Kidney (tissue), 22 donors: Measurements from ENCODE around the gene NLRP7. TPM values are rescaled to one million over a fixed set of nuclear protein-coding genes. Genes with fewer than 3 reads are reported as not detected.
"Not testable (repeated sequence)": the region's sequence is repeated elsewhere in the genome, so short reads cannot be mapped to it uniquely, and the experiment has no call there.

ENCODE experiments used
- DNase-seq, 5 donors: peaks; one replicate each; pipeline ENCODE4 v3.0.0-alpha.2; 2013 to 2020
- FAIRE-seq: peaks from 2 replicates; lab custom pipeline; 2012; peaks lifted over from hg19 to GRCh38; lab: Jason Lieb, UNC
- H3K27ac ChIP-seq, 2 donors: one replicate each; pipeline ENCODE4 v1.7.0; 2013; ENCODE audit warnings: low read depth in 2 of 2, low read length in 2 of 2, inconsistent platforms in 1 of 2
- H3K27me3 ChIP-seq: one replicate; pipeline ENCODE4 v1.7.1; 2013; ENCODE audit warnings: low read length, inconsistent platforms; ENCODE audit not compliant: control insufficient read depth, insufficient read depth
- H3K36me3 ChIP-seq, 3 donors: one replicate each; pipeline versions ENCODE4 v1.7.0 to v1.7.1; 2013; ENCODE audit warnings: low read length in 3 of 3, control low read depth in 1 of 3, inconsistent platforms in 1 of 3; ENCODE audit not compliant: insufficient read depth in 3 of 3, control insufficient read depth in 2 of 3
- H3K4me1 ChIP-seq, 3 donors: one replicate each; pipeline versions ENCODE4 v1.7.0 to v1.7.1; 2013; ENCODE audit warnings: low read length in 3 of 3, inconsistent platforms in 1 of 3, low read depth in 1 of 3; ENCODE audit not compliant: control insufficient read depth in 2 of 3, insufficient read depth in 2 of 3
- H3K4me3 ChIP-seq, 3 donors: one replicate each; pipeline versions ENCODE4 v1.7.0 to v1.8.1; 2013; ENCODE audit warnings: low read length in 3 of 3, control low read depth in 1 of 3, inconsistent platforms in 1 of 3
- H3K9ac ChIP-seq, 3 donors: one replicate each; pipeline versions ENCODE4 v1.7.0 to v1.7.1; 2013; ENCODE audit warnings: low read length in 3 of 3, control low read depth in 1 of 3, inconsistent platforms in 1 of 3
- H3K9me3 ChIP-seq, 3 donors: one replicate each; pipeline versions ENCODE4 v1.7.0 to v1.7.1; 2013; ENCODE audit warnings: low read length in 3 of 3, control low read depth in 1 of 3, inconsistent platforms in 1 of 3; ENCODE audit not compliant: control insufficient read depth in 2 of 3, insufficient read depth in 1 of 3
- CTCF ChIP-seq: IDR thresholded peaks from 3 replicates; pipeline ENCODE4 v1.5.1; 2012; ENCODE audit warnings: mild to moderate bottlenecking, moderate library complexity, borderline replicate concordance; ENCODE audit not compliant: insufficient read depth; ENCODE audit errors: extremely low read depth
- intact Hi-C: fragments of 100-400 bp; cut with DNase I; formaldehyde crosslinking; loops from one replicate; pipeline ENCODE4 v1.11.1; 2022
- long read RNA-seq, 10 donors: library from polyadenylated mRNA in 1 of 10; unstranded in 1 of 10; transcript quantifications; one replicate each; pipeline ENCODE4 v2.0.0 and lab custom pipeline, GENCODE V29; 2021 to 2026
- polyA plus RNA-seq: library from polyadenylated mRNA; stranded (reverse); fragments of 350-450 nt; fragmentation: Illumina TruSeq; extraction: RNeasy Lipid Tissue Mini Kit (QIAGEN cat#74804); gene quantifications from one replicate; pipeline ENCODE4 v1.2.3, GENCODE V29; 2014; ENCODE audit warnings: low read depth, low replicate concordance; ENCODE audit not compliant: insufficient read depth
- total RNA-seq: library from RNA; stranded (reverse); fragmentation: NEBNext Ultra II Directional; extraction: Animal tissue kit (Norgen Biotek cat#: 25700); gene quantifications from one replicate; pipeline ENCODE4 v1.2.1, GENCODE V29; 2021
- donor health status: control.
- donor health status: control.
- donor health status: control.
- donor health status: control.
- donor health status: control.
- donor health status: DM: yes; HTN: yes; CAD: no.
- donor health status: Normal renal cell carcinoma (clear cell type).

The NLRP7 gene
- total RNA-seq, result 0.16 TPM
- polyA plus RNA-seq, result not detected
- long read RNA-seq, donor 1, partial matches to known transcripts, result 16 of 16 reads
- long read RNA-seq, donor 1, other reads (novel, unspliced or antisense), result 0 of 16 reads
- long read RNA-seq, donor 2, partial matches to known transcripts, result 33 of 33 reads
- long read RNA-seq, donor 2, other reads (novel, unspliced or antisense), result 0 of 33 reads
- long read RNA-seq, donor 3, partial matches to known transcripts, result 29 of 29 reads
- long read RNA-seq, donor 3, other reads (novel, unspliced or antisense), result 0 of 29 reads
- long read RNA-seq, donor 4, result 0 reads
- long read RNA-seq, donor 5, result 0 reads
- long read RNA-seq, donor 6, result 0 reads
- long read RNA-seq, donor 7, result 0 reads
- long read RNA-seq, donor 8, partial matches to known transcripts, result 7 of 7 reads
- long read RNA-seq, donor 8, other reads (novel, unspliced or antisense), result 0 of 7 reads
- long read RNA-seq, donor 9, partial matches to known transcripts, result 7 of 7 reads
- long read RNA-seq, donor 9, other reads (novel, unspliced or antisense), result 0 of 7 reads
- long read RNA-seq, donor 10, result 0 reads

DNA sequence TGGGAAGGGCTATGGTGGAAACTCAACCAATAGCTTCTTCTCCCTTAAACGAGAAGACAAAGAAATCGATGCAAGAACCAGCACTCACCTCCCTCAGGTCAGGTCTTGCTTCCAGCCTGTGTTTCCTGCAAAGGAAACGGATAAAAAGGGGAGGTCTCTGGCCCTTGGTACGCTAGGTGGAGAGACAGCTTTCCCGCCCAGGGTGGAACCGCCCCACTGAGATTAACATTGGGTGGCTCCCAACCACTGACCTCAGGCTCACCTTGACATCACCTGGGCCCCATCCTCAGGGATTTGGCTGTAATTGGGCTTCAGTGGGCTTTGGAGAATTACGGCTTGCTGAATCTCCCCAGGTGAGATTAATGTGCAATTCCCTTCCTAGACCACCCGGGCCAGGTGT lies at the start of gene NLRP7:
Gene NLRP7, minus strand, starts transcription at position 150 of the 400 bp plus-strand sequence.
- no peaks in the 10 kb centered on the region for H3K27me3 ChIP-seq
- TF ChIP-seq CTCF, result no peak
- H3K9ac ChIP-seq, result no peak within 1 kb of the TSS
- no peak within 1 kb of the TSS for H3K4me3 ChIP-seq
- no peak for DNase-seq
- FAIRE-seq, result no peak
- H3K27ac ChIP-seq, result no peak within 1 kb of the TSS
- intact Hi-C loops, result no loop called here
- H3K36me3 ChIP-seq, result no peaks in the 10 kb centered on the region
- no peaks in the 10 kb centered on the region for H3K4me1 ChIP-seq
- H3K9me3 ChIP-seq, result no peaks in the 10 kb centered on the region

DNA sequence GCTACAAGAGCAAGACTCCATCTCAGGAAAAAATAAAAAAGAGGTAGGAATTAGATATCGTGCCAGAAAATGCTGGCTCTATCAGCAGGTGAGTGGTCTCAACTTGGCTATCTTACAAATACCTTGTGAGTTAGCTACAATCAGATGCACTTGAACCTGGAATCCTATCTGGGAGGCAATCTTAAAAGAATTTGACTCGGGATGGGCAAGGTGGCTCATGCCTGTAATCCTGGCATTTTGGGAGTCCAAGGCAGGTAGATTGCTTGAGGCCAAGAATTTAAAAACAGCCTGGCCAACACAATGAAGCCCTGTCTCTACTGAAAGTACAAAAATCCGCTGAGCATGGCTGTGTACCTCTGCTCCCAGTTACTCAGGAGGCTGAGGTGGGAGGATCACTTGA lies 48.2 kb upstream of the NLRP7 start:
- Histone ChIP-seq H3K27ac (no peak overlapping the region), H3K27me3 (no peaks in the 10 kb centered on the region), H3K4me1 (no peaks in the 10 kb centered on the region), H3K4me3 (no peak overlapping the region), H3K36me3 (no peaks in the 10 kb centered on the region), H3K9me3 (no peaks in the 10 kb centered on the region), H3K9ac (no peak overlapping the region)
- no peak for FAIRE-seq
- intact Hi-C loops, result no loop called here
- TF ChIP-seq CTCF, result no peak
- DNase-seq, result no peak

GRCh38 chr19:54989531-54989930 lies 42.2 kb upstream of the NLRP7 start:
- H3K27me3 ChIP-seq, H3K27ac ChIP-seq, intact Hi-C loops, H3K4me1 ChIP-seq, FAIRE-seq, H3K9ac ChIP-seq, DNase-seq, H3K4me3 ChIP-seq, H3K9me3 ChIP-seq, H3K36me3 ChIP-seq: not testable (repeated sequence)

DNA sequence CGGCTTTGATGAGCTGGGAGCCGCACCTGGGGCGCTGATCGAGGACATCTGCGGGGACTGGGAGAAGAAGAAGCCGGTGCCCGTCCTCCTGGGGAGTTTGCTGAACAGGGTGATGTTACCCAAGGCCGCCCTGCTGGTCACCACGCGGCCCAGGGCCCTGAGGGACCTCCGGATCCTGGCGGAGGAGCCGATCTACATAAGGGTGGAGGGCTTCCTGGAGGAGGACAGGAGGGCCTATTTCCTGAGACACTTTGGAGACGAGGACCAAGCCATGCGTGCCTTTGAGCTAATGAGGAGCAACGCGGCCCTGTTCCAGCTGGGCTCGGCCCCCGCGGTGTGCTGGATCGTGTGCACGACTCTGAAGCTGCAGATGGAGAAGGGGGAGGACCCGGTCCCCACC lies 35.2 kb upstream of the NLRP7 start:
- H3K9me3 ChIP-seq, H3K4me1 ChIP-seq, DNase-seq, H3K36me3 ChIP-seq, H3K9ac ChIP-seq, H3K4me3 ChIP-seq, H3K27me3 ChIP-seq, FAIRE-seq, intact Hi-C loops, H3K27ac ChIP-seq: not testable (repeated sequence)

DNA sequence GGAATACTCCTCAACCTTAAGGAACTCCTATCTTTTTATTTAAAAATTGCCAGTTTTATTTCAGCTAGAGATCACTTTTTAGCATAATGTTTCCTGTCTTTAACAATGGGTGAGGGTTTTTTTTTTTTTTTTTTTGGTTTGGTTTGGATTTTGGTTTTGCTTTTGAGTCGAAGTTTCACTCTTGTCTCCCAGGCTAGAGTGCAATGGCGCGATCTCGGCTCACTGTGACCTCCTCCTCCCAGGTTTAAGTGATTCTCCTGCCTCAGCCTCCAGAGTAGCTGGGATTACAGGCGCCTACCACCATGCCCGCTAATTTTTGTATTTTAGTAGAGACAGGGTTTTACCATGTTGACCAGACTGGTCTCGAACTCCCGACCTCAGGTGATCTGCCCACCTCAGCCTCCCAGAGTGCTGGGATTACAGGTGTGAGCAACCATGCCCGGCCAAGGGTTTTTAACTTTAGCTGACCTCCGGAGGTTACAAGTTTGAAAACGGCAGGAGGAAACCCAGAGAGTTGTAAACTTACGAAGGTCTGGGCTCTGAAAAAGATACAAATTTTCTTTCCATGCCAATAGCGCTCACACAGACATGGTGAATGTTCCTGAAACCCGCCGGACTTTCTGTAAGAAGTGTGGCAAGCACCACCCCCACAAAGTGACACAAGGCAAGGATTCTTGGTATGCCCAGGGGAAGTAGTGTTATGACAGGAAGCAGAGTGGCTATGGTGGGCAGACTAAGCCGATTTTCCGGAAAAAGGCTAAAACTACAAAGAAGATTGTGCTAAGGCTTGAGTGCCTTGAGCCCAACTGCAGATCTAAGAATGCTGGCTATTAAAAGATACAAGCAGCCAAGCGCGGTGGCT lies 26.1 kb upstream of the NLRP7 start:
- H3K27me3 ChIP-seq, H3K36me3 ChIP-seq, H3K4me1 ChIP-seq, FAIRE-seq, H3K9ac ChIP-seq, intact Hi-C loops, H3K9me3 ChIP-seq, H3K27ac ChIP-seq, DNase-seq, H3K4me3 ChIP-seq: not testable (repeated sequence)

DNA sequence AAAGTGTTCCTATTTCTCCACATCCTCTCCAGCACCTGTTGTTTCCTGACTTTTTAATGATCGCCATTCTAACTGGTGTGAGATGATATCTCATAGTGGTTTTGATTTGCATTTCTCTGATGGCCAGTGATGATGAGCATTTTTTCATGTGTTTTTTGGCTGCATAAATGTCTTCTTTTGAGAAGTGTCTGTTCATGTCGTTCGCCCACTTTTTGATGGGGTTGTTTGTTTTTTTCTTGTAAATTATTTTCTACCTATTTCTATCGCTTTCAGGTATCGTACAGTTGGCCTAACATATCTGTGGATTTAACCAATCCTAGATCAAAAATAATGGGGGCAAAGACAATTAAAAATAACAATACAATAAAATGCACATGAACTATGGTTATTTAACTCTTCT lies 24.1 kb upstream of the NLRP7 start:
- H3K9ac ChIP-seq, H3K27me3 ChIP-seq, H3K27ac ChIP-seq, H3K36me3 ChIP-seq, DNase-seq, H3K9me3 ChIP-seq, H3K4me3 ChIP-seq, intact Hi-C loops, H3K4me1 ChIP-seq, FAIRE-seq: not testable (repeated sequence)
